Eye (tissue), 1 donor: ENCODE results near the gene SLC27A4.
A peak's percentile ranks its signal among the peaks of the same experiment; 100 is the strongest.
"Not testable (repeated sequence)": the region's sequence is repeated elsewhere in the genome, so short reads cannot be mapped to it uniquely, and the experiment has no call there.

ENCODE experiments used
- DNase-seq: peaks from one replicate; pipeline ENCODE4 v3.0.0-alpha.2; 2015

Gene SLC27A4

GRCh38 chr9:128325629-128326028, 14.7 kb upstream of the SLC27A4 start:
- DNase-seq: no peak

GRCh38 chr9:128333451-128333869, 6.9 kb upstream of the SLC27A4 start:
- no peak for DNase-seq

- no peak for DNase-seq
These were observed 5.2 kb upstream of the SLC27A4 start for GRCh38 chr9:128335161-128335560.

- no peak for DNase-seq
These were observed 4.4 kb upstream of the SLC27A4 start for GRCh38 chr9:128335914-128336313.

GRCh38 chr9:128337936-128338335, 2.4 kb upstream of the SLC27A4 start:
- DNase-seq: no peak

- not testable (repeated sequence) for DNase-seq
These were observed 1.3 kb upstream of the SLC27A4 start for GRCh38 chr9:128338852-128339614.

- DNase-seq: peak; percentile 44
These were observed 536 bp downstream of the SLC27A4 start for GRCh38 chr9:128340691-128341434.

- DNase-seq: peak; percentile 66
These were observed 1.1 kb downstream of the SLC27A4 start for GRCh38 chr9:128341435-128341849.

- no peak for DNase-seq
These were observed 2.8 kb downstream of the SLC27A4 start for GRCh38 chr9:128342971-128343680.

GRCh38 chr9:128343855-128344254, 3.5 kb downstream of the SLC27A4 start:
- no peak for DNase-seq

GRCh38 chr9:128344931-128345605, 4.7 kb downstream of the SLC27A4 start:
- DNase-seq: no peak

- DNase-seq: no peak
These were observed 8.8 kb downstream of the SLC27A4 start for GRCh38 chr9:128349125-128349524.

- DNase-seq: no peak
These were observed 9.4 kb downstream of the SLC27A4 start for GRCh38 chr9:128349772-128350171.

GRCh38 chr9:128355451-128355850, 15.1 kb downstream of the SLC27A4 start:
- DNase-seq: no peak

- no peak for DNase-seq
These were observed 17.8 kb downstream of the SLC27A4 start for GRCh38 chr9:128358090-128358489.

- DNase-seq: no peak
These were observed 18.5 kb downstream of the SLC27A4 start for GRCh38 chr9:128358861-128359260.

- DNase-seq: no peak
These were observed 20.5 kb downstream of the SLC27A4 start for GRCh38 chr9:128360826-128361225.

- DNase-seq: no peak
These were observed 21.1 kb downstream of the SLC27A4 start for GRCh38 chr9:128361296-128361985.

GRCh38 chr9:128361986-128362646, 21.8 kb downstream of the SLC27A4 start:
- DNase-seq: peak; percentile 93

GRCh38 chr9:128362774-128363173, 22.4 kb downstream of the SLC27A4 start:
- no peak for DNase-seq

GRCh38 chr9:128365525-128365924, 25.2 kb downstream of the SLC27A4 start:
- DNase-seq: no peak
